ENCODE results near the gene ARHGAP26. TPM values are rescaled to one million over a fixed set of nuclear protein-coding genes. Genes with fewer than 3 reads are reported as not detected.

The ARHGAP26 gene
- total RNA-seq, 1 experiment from 2014 or later, result 34.5 TPM

- H3K79me2 ChIP-seq (ENCODE audit: insufficient read depth, low read length), result no peaks in the 10 kb centered on the region
- no TSS peak for BruUV-seq (replicated peaks)
- no peaks in the 10 kb centered on the region for H4K20me1 ChIP-seq (ENCODE audit: insufficient read depth)
- RAD21 ChIA-PET (ENCODE audit: low non-redundant PET in 1 of 2, low total read pairs in 2 of 2, uncharacterized antibody in 2 of 2, unreplicated experiment in 2 of 2), result no interaction called here
- POLR2A ChIA-PET, result no interaction called here
- ATAC-seq (peak; percentile 70), DNase-seq (ENCODE audit: low read depth, low spot score) (peak; percentile 79)
- H3K9me3 ChIP-seq (ENCODE audit: control insufficient read depth in 1 of 2, insufficient read depth in 1 of 2, low read depth in 1 of 2, low read length in 2 of 2), result no peaks in the 10 kb centered on the region
- H3K27ac ChIP-seq (ENCODE audit: low read depth, low read length), result no peak overlapping the region
- no peaks in the 10 kb centered on the region for H3K36me3 ChIP-seq (ENCODE audit: control insufficient read depth in 1 of 2, insufficient read depth in 2 of 2, low read length in 2 of 2)
- CTCF ChIA-PET, result no interaction called here
- intact Hi-C loops (cut with micrococcal nuclease), result loop anchor here (5.0 to 10.0 kb wide), 2 partner anchors 958 to 1176 kb away; no protein-coding TSS in a partner anchor
- H3K9me2 ChIP-seq (ENCODE audit: insufficient read depth), result no peaks in the 10 kb centered on the region
- peak overlapping the region; percentile 41 for H3K4me2 ChIP-seq (ENCODE audit: low read length)
- peaks cover 0 to 17% of the 10 kb centered on the region in 2 experiments; a peak in 2 of 4 replicates for H3K4me1 ChIP-seq (ENCODE audit: control insufficient read depth in 1 of 2, insufficient read depth in 2 of 2, low read length in 2 of 2)
- no peak overlapping the region for H2AFZ ChIP-seq (ENCODE audit: low read depth, low read length, poor library complexity, severe bottlenecking)
- TF ChIP-seq REST (IDR thresholded peaks at IDR 0.05; ENCODE audit: low read depth) (no peak), POLR2AphosphoS5 (IDR thresholded peaks at IDR 0.05; ENCODE audit: low read depth, low read length) (no peak), ELF1 (IDR thresholded peaks at IDR 0.05; ENCODE audit: borderline replicate concordance, low read depth) (no peak), CTCF (IDR thresholded peaks at IDR 0.05 in 2 of 3, conservative IDR thresholded peaks at IDR 0.05 in 1 of 3; ENCODE audit: borderline replicate concordance in 1 of 3, insufficient read depth in 1 of 3, low read depth in 2 of 3, low read length in 2 of 3) (no peak), CEBPB (IDR thresholded peaks at IDR 0.05; ENCODE audit: low read depth) (peak; percentile 17; the same call in 1 of the 2 replicates), ZBTB33 (IDR thresholded peaks at IDR 0.05; ENCODE audit: extremely low read depth, insufficient replicate concordance, low read length) (no peak), ZFX (IDR thresholded peaks at IDR 0.05) (no peak), FOSL1 (IDR thresholded peaks at IDR 0.05; ENCODE audit: low read depth) (peak; percentile 73), RAD21 (IDR thresholded peaks at IDR 0.05; ENCODE audit: low read depth) (no peak), MAX (IDR thresholded peaks at IDR 0.05) (no peak), CBX3 (IDR thresholded peaks at IDR 0.05; ENCODE audit: low read depth) (0 out of 2 replicates have a peak, but pooled peaks have one; percentile 42), JUND (IDR thresholded peaks at IDR 0.05) (peak; percentile 61), ZNF274 (IDR thresholded peaks at IDR 0.05; ENCODE audit: low read depth, low read length) (no peak), SP1 (IDR thresholded peaks at IDR 0.05; ENCODE audit: low read depth) (peak; percentile 58), EGR1 (IDR thresholded peaks at IDR 0.05; ENCODE audit: low read depth) (no peak; the same call in 1 of the 2 replicates), EZH2phosphoT487 (IDR thresholded peaks at IDR 0.05; ENCODE audit: borderline replicate concordance) (no peak), ATF3 (IDR thresholded peaks at IDR 0.05) (no peak)
- no peak overlapping the region for H3K4me3 ChIP-seq (replicated peaks in 1 of 2; ENCODE audit: low read depth in 1 of 2, low read length in 2 of 2)
- no peak overlapping the region for H3K9ac ChIP-seq (ENCODE audit: low read length)
- no peaks in the 10 kb centered on the region for H3K27me3 ChIP-seq (ENCODE audit: insufficient read depth, low read length)
Measured at GRCh38 chr5:143008809-143009521, 238.8 kb downstream of the ARHGAP26 start.
